HEK293T (cell line): ENCODE data around the gene C6.

ENCODE experiments used
- CTCF ChIA-PET: fragments of 350-600 bp; formaldehyde crosslinking; extraction: SDS; loops from one replicate; lab custom pipeline; 2021; ENCODE audit warnings: antibody characterized with exemption, inconsistent platforms; lab: Yijun Ruan, JAX
- POLR2A ChIA-PET: fragments of 350-600 bp; formaldehyde crosslinking; extraction: SDS; loops from one replicate; lab custom pipeline; 2020; ENCODE audit warnings: antibody characterized with exemption, inconsistent platforms; lab: Yijun Ruan, JAX
- DNase-seq: peaks from one replicate; pipeline ENCODE4 v3.0.0; 2012; ENCODE audit warnings: mixed read lengths; ENCODE audit errors: extremely low spot score
- ARNT ChIP-seq: fragments of 450-650 bp; IDR thresholded peaks from 2 replicates; pipeline ENCODE4 v1.6.1; 2017; ENCODE audit warnings: mild to moderate bottlenecking
- BHLHE40 ChIP-seq: fragments of 450-650 bp; IDR thresholded peaks from 2 replicates; pipeline ENCODE4 v1.6.1; 2016; ENCODE audit warnings: mild to moderate bottlenecking, moderate library complexity, borderline replicate concordance
- CTBP1 ChIP-seq: fragments of 450-650 bp; IDR thresholded peaks from 2 replicates; pipeline ENCODE4 v1.6.1; 2016; ENCODE audit warnings: borderline replicate concordance
- ELF4 ChIP-seq: fragments of 450-650 bp; IDR thresholded peaks from 2 replicates; pipeline ENCODE4 v1.6.1; 2017; ENCODE audit warnings: antibody characterized with exemption
- FOXA1 ChIP-seq: fragments of 450-650 bp; IDR thresholded peaks from 2 replicates; pipeline ENCODE4 v1.6.1; 2016; ENCODE audit warnings: mild to moderate bottlenecking
- FOXK2 ChIP-seq: fragments of 450-650 bp; IDR thresholded peaks from 2 replicates; pipeline ENCODE4 v1.6.1; 2016; ENCODE audit warnings: mild to moderate bottlenecking
- FOXM1 ChIP-seq: fragments of 450-650 bp; IDR thresholded peaks from 2 replicates; pipeline ENCODE4 v1.6.1; 2017; ENCODE audit warnings: mild to moderate bottlenecking, borderline replicate concordance
- HDGF ChIP-seq: fragments of 450-650 bp; IDR thresholded peaks from 2 replicates; pipeline ENCODE4 v1.6.1; 2017; ENCODE audit warnings: antibody characterized with exemption, borderline replicate concordance
- L3MBTL2 ChIP-seq: fragments of 450-650 bp; conservative IDR thresholded peaks from 2 replicates; pipeline ENCODE4 v1.6.1; 2016; ENCODE audit warnings: mild to moderate bottlenecking
- LEF1 ChIP-seq: fragments of 450-650 bp; IDR thresholded peaks from 2 replicates; pipeline ENCODE4 v1.6.1; 2017; ENCODE audit warnings: mild to moderate bottlenecking, borderline replicate concordance
- NFRKB ChIP-seq: fragments of 450-650 bp; IDR thresholded peaks from 2 replicates; pipeline ENCODE4 v1.6.1; 2016; ENCODE audit warnings: mild to moderate bottlenecking, moderate library complexity
- PKNOX1 ChIP-seq: fragments of 450-650 bp; IDR thresholded peaks from 2 replicates; pipeline ENCODE4 v1.6.1; 2016
- SP1 ChIP-seq: fragments of 450-650 bp; IDR thresholded peaks from 2 replicates; pipeline ENCODE4 v1.6.1; 2017
- SUZ12 ChIP-seq: fragments of 450-650 bp; IDR thresholded peaks from 2 replicates; pipeline ENCODE4 v1.6.1; 2016; ENCODE audit warnings: mild to moderate bottlenecking
- TARDBP ChIP-seq: fragments of 450-650 bp; IDR thresholded peaks from 2 replicates; pipeline ENCODE4 v1.6.1; 2016
- ZNF384 ChIP-seq: fragments of 450-650 bp; IDR thresholded peaks from 2 replicates; pipeline ENCODE4 v1.6.1; 2016

Gene C6

GRCh38 chr5:41143131-41143901 is 70.0 kb downstream of the C6 start:
- POLR2A ChIA-PET, result no interaction called here
- TF ChIP-seq LEF1 (no peak), HDGF (no peak), ARNT (no peak), SP1 (no peak), BHLHE40 (no peak), PKNOX1 (no peak), ZNF384 (no peak)
- DNase-seq, result no peak
- CTCF ChIA-PET, result no interaction called here

- TF ChIP-seq SP1 (no peak), HDGF (no peak), FOXM1 (no peak), ARNT (no peak), BHLHE40 (no peak), NFRKB (no peak), ELF4 (no peak), L3MBTL2 (no peak), SUZ12 (no peak), PKNOX1 (no peak), LEF1 (no peak), FOXA1 (no peak), TARDBP (no peak), FOXK2 (no peak), ZNF384 (no peak)
- no peak for DNase-seq
- ChIA-PET POLR2A (no interaction called here), CTCF (no interaction called here)
Observed at GRCh38 chr5:41127967-41128690, 85.2 kb downstream of the C6 start.

- no peak for DNase-seq
- CTCF ChIA-PET, result no interaction called here
- POLR2A ChIA-PET, result no interaction called here
- no peak for TF ChIP-seq ELF4
Observed at GRCh38 chr5:41122459-41122858, 90.9 kb downstream of the C6 start.

- ChIA-PET POLR2A (no interaction called here), CTCF (no interaction called here)
- TF ChIP-seq ARNT (no peak), BHLHE40 (no peak), FOXK2 (no peak), NFRKB (no peak), L3MBTL2 (no peak), LEF1 (no peak), ELF4 (no peak), ZNF384 (no peak), HDGF (no peak), PKNOX1 (no peak), TARDBP (no peak), CTBP1 (no peak), SUZ12 (no peak), FOXM1 (no peak), FOXA1 (no peak), SP1 (no peak)
- DNase-seq, result no peak
Observed at GRCh38 chr5:41120600-41120999, 92.7 kb downstream of the C6 start.

GRCh38 chr5:41118177-41118576 is 95.2 kb downstream of the C6 start:
- ChIA-PET POLR2A (no interaction called here), CTCF (no interaction called here)
- TF ChIP-seq TARDBP (no peak), SP1 (no peak), ZNF384 (no peak), SUZ12 (no peak)
- DNase-seq, result no peak

GRCh38 chr5:41115281-41115680 is 98.1 kb downstream of the C6 start:
- TF ChIP-seq FOXA1 (no peak), HDGF (no peak), FOXK2 (no peak), SUZ12 (no peak), LEF1 (no peak), PKNOX1 (no peak)
- ChIA-PET POLR2A (no interaction called here), CTCF (no interaction called here)
- no peak for DNase-seq
